ENCODE measurements around the gene SMIM14. TPM values are rescaled to one million over a fixed set of nuclear protein-coding genes. Genes with fewer than 3 reads are reported as not detected.

Gene SMIM14
- total and polyA plus RNA-seq, 9 of the 15 experiments (the other 6 are each of a cell fraction or from before 2014, with no cell fraction given): 0.98 to 3.7 (median 2.2) TPM

GRCh38 chr4:39638354-39639239, at the start of gene SMIM14 (continued):
- no peak for TF ChIP-seq CHD7 (IDR thresholded peaks at IDR 0.05; ENCODE audit: low read depth, low read length)
- peak; percentile 90 for TF ChIP-seq MGA (IDR thresholded peaks at IDR 0.05)

Data from K562 (cell line).